Endometrial microvascular endothelial cells (primary cell): ENCODE measurements around the gene MYO6. TPM values are rescaled to one million over a fixed set of nuclear protein-coding genes. Genes with fewer than 3 reads are reported as not detected.
"Not testable (repeated sequence)": the region's sequence is repeated elsewhere in the genome, so short reads cannot be mapped to it uniquely, and the experiment has no call there.

Source experiments
- in situ Hi-C: cut with HindIII; loops from 2 replicates; pipeline ENCODE4 v1.10.0; 2017; ENCODE audit warnings: low sequenced_read_pairs, low pct_unique_long_range_greater_than_20kb; ENCODE audit errors: inconsistent ontology term
- total RNA-seq: library from RNA; depleted of rRNA; stranded (reverse); fragments of >200 nt; gene quantifications from one replicate; pipeline ENCODE4 v1.2.3, GENCODE V29; 2015; ENCODE audit errors: inconsistent ontology term

The MYO6 gene
- total RNA-seq = 21.2 TPM

DNA sequence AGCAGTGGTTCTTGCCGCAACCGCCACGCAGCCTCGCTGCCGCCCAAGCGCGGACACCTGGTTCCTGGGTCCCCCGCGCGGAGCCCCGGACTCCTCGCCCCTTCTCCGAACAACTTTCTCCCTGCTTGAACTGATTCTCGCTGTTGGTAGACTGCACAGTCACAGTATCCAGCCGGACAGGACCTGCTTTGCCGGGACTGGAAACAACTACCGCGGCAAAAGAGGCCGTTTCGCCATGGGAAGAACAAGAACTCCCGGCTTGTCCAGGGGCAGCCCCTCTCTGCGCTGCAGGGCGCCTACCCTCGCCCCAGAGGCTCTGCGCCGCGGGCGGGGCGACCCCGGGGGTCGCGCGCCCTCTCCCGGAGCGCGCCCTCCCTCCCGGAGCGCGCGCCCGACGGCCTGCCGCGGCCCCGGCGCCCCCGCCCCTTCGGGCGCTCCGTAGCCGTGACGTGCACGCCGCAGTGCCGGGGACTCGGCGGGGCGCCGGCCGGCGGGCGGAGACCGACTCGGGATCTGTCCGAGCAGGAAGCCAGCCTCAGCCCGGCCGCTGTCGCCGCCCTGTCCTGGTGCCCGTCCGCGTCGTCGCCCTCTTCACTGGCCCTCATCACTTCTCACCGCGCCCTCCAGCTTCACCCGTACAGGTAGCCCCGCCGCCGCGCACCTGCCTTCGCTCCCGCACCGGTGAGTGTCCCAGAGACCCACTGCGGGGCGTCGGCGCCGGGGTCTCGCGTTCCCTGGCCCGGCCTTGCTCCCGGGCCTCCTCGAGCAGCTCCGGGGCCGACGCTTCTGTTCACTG is at the start of gene MYO6:
TSS of gene MYO6 (plus strand) at position 497 of the 796 bp plus-strand sequence. CDS start 68,309 bp downstream, outside the sequence.
- in situ Hi-C loops = no loop called here

DNA sequence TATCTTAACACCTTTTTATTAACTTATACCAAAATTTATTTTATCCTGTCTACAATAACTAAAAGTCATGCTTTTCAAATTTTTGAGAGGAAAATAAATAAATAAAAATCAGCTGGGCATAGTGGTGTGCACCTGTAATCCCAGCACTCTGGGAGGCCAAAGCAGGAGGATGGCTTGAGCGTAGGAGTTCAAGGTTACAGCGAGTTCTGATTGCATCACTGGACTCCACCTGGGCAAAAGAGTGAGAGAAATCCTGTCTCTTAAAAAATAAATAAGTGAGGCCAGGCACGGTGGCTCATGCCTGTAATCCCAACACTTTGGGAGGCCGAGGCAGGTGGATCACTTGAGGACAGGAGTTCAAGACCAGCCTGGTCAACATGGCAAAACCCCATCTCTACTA is 40.7 kb upstream of the MYO6 start:
- in situ Hi-C loops = not testable (repeated sequence)

DNA sequence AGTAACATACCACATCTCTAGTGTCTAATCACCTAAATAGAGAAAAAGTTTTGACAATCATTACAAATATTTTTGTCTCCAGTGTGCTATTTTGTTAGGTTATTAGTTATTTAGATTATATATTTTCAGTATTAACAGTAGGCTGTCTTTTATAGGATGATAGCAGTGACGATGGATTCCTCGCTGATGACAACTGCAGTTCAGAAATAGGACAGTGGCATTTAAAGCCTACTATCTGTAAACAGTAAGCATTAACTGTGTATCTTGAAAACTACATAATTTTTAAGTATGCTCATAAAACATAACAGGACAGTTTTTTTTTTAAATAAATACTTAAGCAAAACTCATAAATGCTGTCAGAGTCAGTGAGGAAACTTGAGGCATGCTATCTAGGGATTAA is 37.9 kb upstream of the MYO6 start:
- in situ Hi-C loops = no loop called here

DNA sequence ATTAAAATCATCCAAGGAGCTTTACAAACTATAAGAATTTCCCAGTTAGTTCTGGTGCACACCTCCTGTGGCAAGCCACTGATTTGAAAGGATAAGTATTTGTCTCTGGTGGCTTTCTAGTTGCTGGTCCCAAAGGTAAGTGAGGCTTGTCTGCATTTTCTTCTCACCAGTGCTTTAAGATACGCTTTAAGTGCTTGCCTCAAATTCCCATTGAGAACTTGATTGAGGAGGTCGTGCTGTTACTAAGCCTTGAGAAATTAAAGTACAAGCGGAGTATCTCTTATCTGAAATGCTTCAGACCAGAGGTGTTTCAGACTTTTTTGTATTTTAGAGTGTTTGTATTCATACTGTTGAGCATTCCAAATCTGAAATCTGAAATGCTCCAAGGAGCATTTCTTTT is 29.9 kb upstream of the MYO6 start:
- in situ Hi-C loops = no loop called here

DNA sequence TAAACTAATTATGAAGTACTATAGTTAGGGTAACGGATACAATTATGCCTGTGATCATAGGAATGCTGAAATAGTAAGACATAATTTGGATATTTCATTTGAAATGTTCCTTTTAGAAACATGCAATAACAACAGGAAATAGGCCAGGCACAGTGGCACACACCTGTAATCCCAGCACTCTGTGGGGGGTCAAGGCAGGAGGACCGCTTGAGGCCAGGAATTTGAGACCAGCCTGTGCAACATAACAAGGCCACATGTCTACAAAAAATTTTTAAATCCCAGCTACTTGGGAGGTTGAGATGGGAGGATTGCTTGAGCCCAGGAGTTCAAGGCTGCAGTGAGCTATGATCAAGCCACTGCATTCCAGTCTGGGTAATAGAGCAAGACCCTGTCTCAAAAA is 25.7 kb upstream of the MYO6 start:
- in situ Hi-C loops = no loop called here

DNA sequence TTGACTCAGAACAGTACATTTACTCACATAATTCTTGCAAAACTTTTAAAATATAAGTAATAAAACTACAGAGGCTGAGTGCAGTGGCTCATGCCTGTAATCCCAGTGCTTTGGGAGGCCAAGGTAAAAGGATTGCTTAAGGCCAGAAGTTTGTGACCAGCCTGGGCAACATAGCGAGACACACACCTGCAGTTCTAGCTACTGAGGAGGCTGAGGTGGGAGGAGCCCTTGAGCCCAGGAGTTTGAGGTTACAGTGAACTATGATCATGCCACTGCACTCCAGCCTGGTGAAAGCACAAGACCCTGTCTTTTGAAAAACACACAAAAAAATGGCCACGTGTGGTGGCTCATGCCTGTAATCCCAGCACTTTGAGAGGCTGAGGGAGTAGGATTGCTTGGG is 21.8 kb upstream of the MYO6 start:
- in situ Hi-C loops = no loop called here

DNA sequence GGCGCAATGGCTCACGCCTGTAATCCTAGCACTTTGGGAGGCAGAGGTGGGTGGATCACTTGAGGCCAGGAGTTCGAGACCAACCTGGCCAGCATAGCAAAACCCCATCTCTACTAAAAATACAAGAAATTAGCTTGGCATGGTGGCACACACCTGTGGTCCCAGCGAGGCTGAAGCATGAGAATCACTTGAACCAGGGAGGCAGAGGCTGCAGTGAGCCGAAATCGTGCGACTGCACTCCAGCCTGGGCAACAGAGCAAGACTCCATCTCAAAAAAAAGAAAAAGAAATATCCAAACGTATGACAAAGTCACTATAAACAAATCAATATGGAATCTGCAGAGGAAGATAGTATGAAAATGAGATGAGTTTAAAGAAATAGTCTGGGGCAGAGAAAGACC is 18.0 kb upstream of the MYO6 start:
- in situ Hi-C loops = not testable (repeated sequence)

DNA sequence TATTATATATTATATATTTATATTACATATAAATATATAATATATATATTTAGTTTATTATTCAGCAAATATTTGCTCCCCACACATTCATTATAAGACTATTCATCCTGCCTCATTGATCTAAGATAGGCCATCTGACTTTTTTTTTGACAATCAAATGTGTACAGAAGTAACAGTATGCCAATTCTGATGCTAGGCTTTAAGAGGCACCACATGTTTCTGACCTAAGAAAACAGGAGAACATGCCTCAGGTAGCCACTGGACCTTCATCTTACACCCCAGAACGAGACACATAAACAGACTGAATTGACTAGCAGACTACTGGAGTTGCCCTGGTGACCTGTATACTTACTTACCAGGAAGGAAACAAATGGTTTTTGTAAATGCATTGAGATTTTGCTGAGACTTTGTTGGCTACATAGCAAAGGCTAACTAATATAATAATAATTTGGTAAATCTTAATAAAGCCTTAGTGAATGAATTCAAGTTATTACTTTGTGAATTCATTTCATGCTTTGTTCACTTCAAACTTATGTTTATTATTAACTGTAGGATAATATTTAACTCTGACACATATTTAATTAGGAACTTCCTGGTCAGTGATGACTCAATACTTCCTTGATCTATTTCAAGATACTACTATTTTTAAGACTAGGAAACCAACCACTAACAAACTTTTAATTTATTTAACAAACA is 13.4 kb upstream of the MYO6 start:
- in situ Hi-C loops = no loop called here

DNA sequence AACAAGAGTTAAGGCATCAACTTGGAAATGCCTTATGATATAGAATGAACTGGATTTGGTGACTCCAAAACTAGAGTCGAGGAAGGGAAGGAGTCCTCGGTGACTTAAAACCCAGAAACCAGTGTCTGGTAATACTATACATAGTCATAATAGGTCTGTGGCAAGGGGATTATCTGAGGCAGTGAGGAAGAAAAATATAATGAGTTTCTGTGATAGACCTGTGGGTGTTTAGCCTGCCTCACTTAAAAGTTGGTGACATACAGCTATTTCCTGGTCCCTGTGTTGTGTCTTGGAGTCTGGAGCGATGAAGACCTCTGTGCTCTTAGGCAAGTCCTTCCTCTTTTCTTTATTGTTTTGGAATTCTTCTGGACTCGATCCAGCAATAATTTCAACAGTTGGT is 5.1 kb upstream of the MYO6 start:
- in situ Hi-C loops = no loop called here

DNA sequence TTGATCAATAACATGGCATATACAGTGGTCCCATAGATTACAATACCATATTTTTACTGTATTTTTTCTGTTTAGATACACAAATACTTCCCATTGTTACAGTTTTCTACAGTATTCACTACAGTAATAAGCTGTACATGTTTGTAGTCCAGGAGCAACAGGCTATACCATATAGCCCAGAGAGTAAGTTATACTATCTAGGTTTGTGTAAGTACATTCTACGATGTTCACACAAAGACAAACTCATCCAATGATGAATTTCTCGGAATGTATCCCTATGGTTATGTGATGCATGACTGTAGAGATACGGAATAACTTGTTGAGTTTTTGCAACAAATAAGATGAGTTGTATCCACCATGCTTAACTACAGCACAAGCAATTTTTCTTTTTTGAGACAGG is 3.6 kb upstream of the MYO6 start:
- in situ Hi-C loops = no loop called here

DNA sequence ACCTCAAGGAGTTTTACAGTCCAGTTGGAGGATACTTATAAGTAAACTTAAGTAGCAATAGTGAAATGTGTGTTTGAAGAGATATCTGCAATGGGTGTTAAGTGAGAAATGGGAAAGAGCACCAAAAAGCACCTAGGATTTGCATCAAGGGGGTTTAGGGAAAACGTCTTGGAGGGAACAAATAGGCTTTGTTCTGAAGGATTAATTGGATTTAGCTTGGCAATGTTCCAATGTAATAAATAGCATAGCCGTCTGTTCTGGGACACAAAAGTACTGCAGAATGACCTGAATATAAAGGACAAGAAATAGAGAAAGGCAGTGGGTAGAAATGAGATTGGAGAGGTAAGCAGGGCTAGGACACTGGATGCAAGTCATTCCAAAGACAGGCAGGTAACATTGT is 2.8 kb upstream of the MYO6 start:
- in situ Hi-C loops = no loop called here

DNA sequence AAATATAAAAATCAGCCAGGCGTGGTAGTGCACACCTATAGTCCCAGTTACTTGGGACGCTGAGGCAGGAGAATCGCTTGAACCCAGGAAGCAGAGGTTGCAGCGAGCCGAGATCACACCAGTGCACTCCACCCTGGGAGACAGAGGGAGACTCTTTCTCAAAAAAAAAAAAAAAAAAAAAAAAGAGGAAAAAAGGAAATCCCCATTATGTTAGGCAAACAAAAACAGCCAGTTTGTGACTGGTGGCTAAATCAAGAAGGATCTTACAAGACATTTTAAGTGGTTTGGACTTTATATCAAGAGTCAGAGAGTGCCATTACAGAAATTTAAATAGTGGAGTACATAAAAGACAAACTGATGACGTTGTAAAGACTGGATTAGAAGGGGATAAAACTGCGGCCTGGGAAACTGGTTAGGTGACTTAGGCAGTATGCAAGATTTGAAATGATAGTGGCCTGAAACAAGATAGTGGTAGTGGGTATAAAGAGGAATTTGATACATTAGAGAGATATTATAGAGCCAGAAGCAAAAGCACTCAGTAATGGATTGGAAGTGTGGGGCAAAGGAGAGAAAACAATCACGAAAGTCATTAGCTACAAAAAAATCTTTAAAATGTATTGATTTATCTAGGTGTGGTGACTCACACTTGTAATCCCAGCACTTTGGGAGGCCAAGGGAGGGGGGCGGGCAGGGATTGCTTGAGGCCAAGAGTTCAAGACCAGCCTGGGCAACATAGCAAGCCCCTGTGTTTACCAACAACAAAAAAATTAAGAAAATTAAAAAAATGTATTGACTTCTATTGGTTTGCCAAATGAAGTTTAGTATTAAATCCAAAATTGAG is 1.7 kb upstream of the MYO6 start:
- in situ Hi-C loops = no loop called here

DNA sequence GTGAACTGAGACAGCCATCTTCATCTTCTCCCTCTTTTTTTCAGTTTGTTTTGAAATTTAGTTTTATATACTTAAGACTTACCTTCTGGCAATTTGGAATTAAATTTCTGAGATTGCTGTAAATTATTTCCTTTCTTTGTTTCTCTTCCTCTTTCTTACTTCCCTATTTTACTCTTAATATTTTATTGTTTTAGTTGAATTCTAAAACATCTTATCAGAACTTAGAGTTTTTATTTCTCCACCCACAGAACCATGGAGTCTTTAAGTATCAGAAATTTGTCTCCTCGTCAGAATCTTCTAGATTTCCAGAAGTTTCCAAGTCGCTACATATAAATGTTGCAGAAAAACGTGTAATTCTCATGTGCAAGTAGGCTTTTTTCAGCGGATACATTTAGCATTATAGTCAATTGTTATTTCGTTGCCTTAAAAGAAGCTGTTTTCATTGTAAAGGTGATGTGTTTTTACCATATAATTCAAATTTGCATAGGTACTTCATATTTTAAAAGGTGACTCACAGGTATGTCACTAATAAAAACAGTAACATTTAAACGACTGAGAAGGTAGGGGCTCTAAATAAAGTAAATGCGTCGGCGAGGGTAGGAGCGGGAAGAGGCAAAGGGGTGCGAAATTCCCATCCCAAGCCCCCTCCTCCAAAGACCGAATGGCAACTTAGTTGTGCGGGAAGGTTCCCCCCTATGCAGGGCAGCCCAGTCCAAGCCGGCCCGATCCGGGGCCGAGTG is 866 bp upstream of the MYO6 start:
- in situ Hi-C loops = no loop called here

DNA sequence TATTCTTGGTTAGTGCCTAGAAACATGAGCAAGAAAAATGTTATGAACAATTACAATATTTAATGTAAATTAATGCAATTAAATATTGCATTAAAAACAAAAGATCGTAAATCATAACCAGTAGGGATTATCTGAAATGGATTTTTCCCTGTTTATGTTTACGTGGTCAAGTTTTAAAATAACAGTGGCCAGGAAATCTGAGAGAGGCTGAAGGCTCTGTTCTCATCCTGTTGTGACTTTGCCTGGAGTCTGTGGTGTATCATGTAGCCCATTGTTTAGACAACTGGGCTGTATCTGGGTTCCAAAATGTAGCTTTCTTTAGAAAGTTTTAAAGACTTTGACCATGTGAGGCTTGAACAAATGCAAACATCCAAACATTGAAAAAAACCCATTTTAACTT is 2.4 kb downstream of the MYO6 start:
- in situ Hi-C loops = no loop called here

DNA sequence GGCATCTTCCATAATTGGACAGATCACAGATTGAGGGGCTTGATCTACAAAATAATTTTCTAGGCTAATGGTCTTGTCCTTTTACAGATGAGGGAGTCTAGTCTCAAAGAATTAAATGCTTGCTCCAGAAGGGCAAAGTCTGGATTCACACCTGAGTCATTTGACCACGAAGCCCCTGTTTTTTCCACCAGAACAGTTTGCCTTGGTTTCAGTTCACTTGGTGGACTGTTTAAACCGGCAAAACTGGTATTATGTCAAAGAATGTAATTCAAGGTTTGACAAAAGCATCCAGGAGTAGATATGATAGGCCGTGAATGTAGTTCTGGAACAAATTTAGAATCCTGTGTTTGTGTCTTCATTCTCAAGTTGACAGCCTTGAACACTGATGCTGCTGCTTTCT is 3.3 kb downstream of the MYO6 start:
- in situ Hi-C loops = no loop called here

DNA sequence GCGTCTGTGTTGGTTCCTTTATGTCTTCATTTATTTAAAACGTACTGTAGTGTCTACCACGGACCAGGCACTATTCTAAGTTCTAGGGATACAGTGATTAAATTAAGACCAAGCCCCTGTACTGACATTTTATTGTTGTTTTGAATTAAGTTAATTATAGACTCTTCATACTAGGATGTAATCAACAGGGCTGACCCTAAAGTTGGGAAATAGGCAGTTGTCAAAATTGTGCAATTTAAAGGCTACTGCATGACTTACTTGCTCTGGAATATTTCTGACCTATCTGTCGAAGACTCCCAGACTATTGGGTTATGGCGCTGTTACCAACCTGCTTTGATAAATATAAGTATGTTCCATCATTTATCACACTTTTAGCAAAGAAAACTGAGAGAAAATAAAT is 6.7 kb downstream of the MYO6 start:
- in situ Hi-C loops = no loop called here

DNA sequence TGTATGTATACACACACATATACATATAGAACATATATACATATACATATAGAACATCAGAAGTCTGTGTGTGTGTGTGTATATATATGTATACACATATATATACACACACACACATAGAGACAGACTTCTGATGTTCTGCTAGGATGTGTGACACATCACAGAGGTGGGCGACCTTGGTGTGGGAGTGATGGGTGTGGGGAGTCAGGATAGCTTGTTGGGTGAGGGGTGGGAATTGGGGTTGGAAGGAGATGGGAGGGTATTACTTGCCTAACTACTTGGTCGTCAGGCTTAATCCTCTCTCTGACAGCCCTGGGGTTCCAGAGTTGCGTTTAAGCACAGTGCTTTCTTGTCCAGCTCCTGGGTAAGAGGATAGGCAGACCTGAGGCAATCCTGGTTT is 8.3 kb downstream of the MYO6 start:
- in situ Hi-C loops = no loop called here

DNA sequence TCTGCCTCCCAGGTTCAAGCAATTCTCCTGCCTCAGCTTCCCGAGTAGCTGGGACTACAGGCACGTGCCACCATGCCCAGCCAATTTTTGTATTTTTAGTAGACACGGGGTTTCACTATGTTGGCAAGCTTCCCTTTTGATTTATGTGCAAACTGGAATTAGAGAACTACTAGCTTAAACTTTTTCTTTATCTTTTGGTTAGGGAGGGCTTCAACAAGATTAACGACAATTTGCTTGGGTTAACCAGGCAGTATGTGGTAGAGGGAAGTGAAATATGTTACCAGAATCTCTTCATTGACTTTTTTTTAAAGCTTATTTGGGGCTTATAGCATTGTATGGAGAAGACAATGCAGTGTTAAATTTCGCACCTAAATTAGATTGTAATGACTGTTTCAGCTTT is 9.0 kb downstream of the MYO6 start:
- in situ Hi-C loops = no loop called here

DNA sequence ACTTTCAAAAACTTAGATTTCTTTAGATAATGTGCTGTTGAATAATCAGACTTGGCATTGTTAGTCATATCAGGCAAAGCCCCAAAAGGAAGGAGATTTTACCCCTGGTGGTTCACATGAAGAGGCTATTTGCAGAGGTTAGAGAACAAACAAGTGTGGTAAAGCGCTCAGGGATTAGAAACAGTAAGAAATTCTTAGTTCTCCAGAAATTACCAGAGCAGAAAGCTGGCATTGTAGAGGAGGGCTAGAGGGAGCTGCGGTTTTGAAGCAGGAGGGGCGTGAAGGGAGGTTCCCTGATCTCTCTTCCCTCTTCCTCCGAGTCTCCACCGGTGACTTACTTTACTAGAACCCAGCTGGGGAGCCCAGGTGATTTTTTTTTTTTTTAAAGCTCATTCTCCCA is 10.2 kb downstream of the MYO6 start:
- in situ Hi-C loops = no loop called here
